Caco-2 (cell line): ENCODE measurements around the gene PXMP4. TPM values are rescaled to one million over a fixed set of nuclear protein-coding genes. Genes with fewer than 3 reads are reported as not detected.
A peak's percentile ranks its signal among the peaks of the same experiment; 100 is the strongest.

Source experiments
- BruUV-seq: library from RNA; stranded (reverse); fragments of 400-500 nt; replicated peaks from 2 replicates; lab custom pipeline; 2021; lab: Mats Ljungman, UMichigan
- CTCF ChIA-PET: fragments of 300-600 bp; sonication (Branson Sonifier 250); formaldehyde crosslinking; loops from one replicate; lab custom pipeline; 2022; ENCODE audit warnings: antibody characterized with exemption; lab: Charles Lee
- POLR2A ChIA-PET: fragments of 300-600 bp; sonication (Branson Sonifier 250); formaldehyde crosslinking; loops from one replicate; lab custom pipeline; 2022; ENCODE audit warnings: antibody characterized with exemption; lab: Charles Lee
- DNase-seq, 2 experiments: peaks; one replicate each; pipeline versions ENCODE4 v3.0.0 to v3.0.0-alpha.2; 2020 to 2022
- H3K27me3 ChIP-seq: replicated peaks from 2 replicates; pipeline ENCODE4 v1.6.0; 2011; ENCODE audit warnings: low read length; ENCODE audit not compliant: control insufficient read depth, insufficient read depth
- H3K36me3 ChIP-seq: 2 replicates; pipeline ENCODE4 v1.5.1; 2011; ENCODE audit warnings: low read length; ENCODE audit not compliant: control insufficient read depth, insufficient read depth
- H3K4me1 ChIP-seq: fragments of 250-450 bp; sonication (Bioruptor Pico); 2 replicates; pipeline ENCODE4 v1.5.1; 2020; ENCODE audit warnings: mild to moderate bottlenecking
- H3K4me3 ChIP-seq: 2 replicates; pipeline ENCODE4 v1.5.1; 2011; ENCODE audit warnings: low read depth, mild to moderate bottlenecking, control low read depth, low read length
- H3K9me3 ChIP-seq: fragments of 250-450 bp; sonication (Bioruptor Pico); 2 replicates; pipeline ENCODE4 v1.5.1; 2020; ENCODE audit warnings: mild to moderate bottlenecking, moderate library complexity
- H3K27ac Mint-ChIP-seq: one replicate; pipeline ENCODE4 v1.8.0; 2022; ENCODE audit warnings: mixed read lengths; ENCODE audit not compliant: unreplicated experiment
- H3K27me3 Mint-ChIP-seq: one replicate; pipeline ENCODE4 v1.8.0; 2022; ENCODE audit warnings: mixed read lengths; ENCODE audit not compliant: insufficient read depth, unreplicated experiment
- H3K36me3 Mint-ChIP-seq: one replicate; pipeline ENCODE4 v1.8.0; 2022; ENCODE audit warnings: mild to moderate bottlenecking, mixed read lengths; ENCODE audit not compliant: insufficient read depth, unreplicated experiment
- H3K4me1 Mint-ChIP-seq: one replicate; pipeline ENCODE4 v1.8.0; 2022; ENCODE audit warnings: low read depth, mixed read lengths; ENCODE audit not compliant: unreplicated experiment
- H3K4me3 Mint-ChIP-seq: one replicate; pipeline ENCODE4 v1.8.0; 2022; ENCODE audit warnings: mild to moderate bottlenecking, moderate library complexity, mixed read lengths; ENCODE audit not compliant: unreplicated experiment
- H3K9me3 Mint-ChIP-seq: one replicate; pipeline ENCODE4 v1.8.0; 2022; ENCODE audit warnings: mixed read lengths; ENCODE audit not compliant: unreplicated experiment
- CTCF ChIP-seq, 2 experiments: fragments of 200-600 bp in 1 of 2; IDR thresholded peaks; 1 replicate in 1 of 2; 2 replicates in 1 of 2; pipeline versions ENCODE4 v1.5.1 to v1.8.0; 2011 to 2022; ENCODE audit warnings: antibody characterized with exemption in 1 of 2, control low read depth in 1 of 2, inconsistent platforms in 1 of 2, low read depth in 1 of 2, low read length in 1 of 2, mild to moderate bottlenecking in 1 of 2, moderate library complexity in 1 of 2; ENCODE audit not compliant: insufficient read depth in 1 of 2, severe bottlenecking in 1 of 2, unreplicated experiment in 1 of 2
- intact Hi-C: fragments of 100-400 bp; cut with micrococcal nuclease; formaldehyde crosslinking; loops from one replicate; pipeline ENCODE4 v1.10.0; 2022; ENCODE audit not compliant: unreplicated experiment
- total RNA-seq: library from RNA; stranded (reverse); gene quantifications from 2 replicates; pipeline ENCODE4 v1.2.3, GENCODE V29; 2022

The PXMP4 gene
- total RNA-seq, 1 experiment from 2014 or later, result 39.5 TPM

DNA sequence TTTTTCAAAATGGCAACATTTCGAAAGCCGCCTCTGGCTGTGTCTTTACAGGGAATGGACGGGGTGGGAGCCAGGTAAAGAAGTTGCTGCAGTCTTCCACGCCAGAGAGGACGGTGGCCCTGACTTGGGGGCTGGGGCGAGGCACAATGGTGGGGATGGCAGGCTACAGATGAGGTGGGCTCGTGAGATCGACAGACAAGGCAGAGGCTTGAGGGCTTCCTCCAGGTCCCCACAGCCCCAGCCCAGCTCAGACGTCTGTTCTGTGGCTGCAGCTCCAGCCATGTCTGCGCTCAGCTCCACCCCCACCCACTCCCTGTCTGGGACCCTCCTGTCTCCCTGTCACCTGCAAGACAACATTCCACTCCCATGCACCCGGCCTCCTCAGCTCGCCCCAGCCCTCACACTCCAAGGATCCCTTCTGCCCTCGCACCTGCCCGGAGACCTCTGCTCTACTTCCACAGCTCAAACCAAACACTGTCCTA lies 65.4 kb downstream of the PXMP4 start:
- Mint-ChIP-seq H3K9me3 (no peaks in the 10 kb centered on the region), H3K36me3 (peaks cover 77% of the 10 kb centered on the region), H3K27me3 (no peaks in the 10 kb centered on the region), H3K27ac (peak overlapping the region; percentile 66), H3K4me3 (peak overlapping the region; percentile 0), H3K4me1 (peaks cover 25% of the 10 kb centered on the region)
- H3K4me1 ChIP-seq, result peaks cover 27% of the 10 kb centered on the region
- H3K27me3 ChIP-seq, result no peaks in the 10 kb centered on the region
- POLR2A ChIA-PET, result interaction anchor here (1.9 to 2.8 kb wide), 3 partner anchors 9 to 165 kb away, joined by 7 to 28 read pairs (median 26); partner anchors contain the start of genes ACTL10 and CBFA2T2
- H3K9me3 ChIP-seq, result no peaks in the 10 kb centered on the region
- no peak for TF ChIP-seq CTCF (IDR thresholded peaks at IDR 0.05; ENCODE audit: insufficient read depth in 1 of 2, low read depth in 1 of 2, low read length in 1 of 2, severe bottlenecking in 1 of 2, unreplicated experiment in 1 of 2)
- no TSS peak for BruUV-seq
- CTCF ChIA-PET, result interaction anchor here (1.8 to 6.5 kb wide), 4 partner anchors 11 to 200 kb away, joined by 8 to 127 read pairs (median 41); partner anchors contain the start of gene ACTL10
- H3K4me3 ChIP-seq, result no peak overlapping the region
- H3K36me3 ChIP-seq, result 0 out of 2 replicates have a peak, but pooled peaks cover 1% of the 10 kb centered on the region
- DNase-seq, result peak; percentile 77 to 89
- intact Hi-C loops, result no loop called here

- Histone ChIP-seq H3K27me3 (no peaks in the 10 kb centered on the region), H3K36me3 (0 out of 2 replicates have a peak, but pooled peaks cover 1% of the 10 kb centered on the region), H3K4me1 (peaks cover 27% of the 10 kb centered on the region), H3K9me3 (no peaks in the 10 kb centered on the region), H3K4me3 (no peak overlapping the region)
- POLR2A ChIA-PET, result interaction anchor here (1.9 to 2.8 kb wide), 3 partner anchors 10 to 165 kb away, joined by 7 to 28 read pairs (median 26); partner anchors contain the start of genes ACTL10 and CBFA2T2
- Mint-ChIP-seq H3K4me3 (peak overlapping the region; percentile 0), H3K27ac (peak overlapping the region; percentile 66), H3K9me3 (no peaks in the 10 kb centered on the region), H3K36me3 (peaks cover 77% of the 10 kb centered on the region), H3K4me1 (peaks cover 25% of the 10 kb centered on the region), H3K27me3 (no peaks in the 10 kb centered on the region)
- BruUV-seq, result no TSS peak
- no peak for TF ChIP-seq CTCF (IDR thresholded peaks at IDR 0.05; ENCODE audit: insufficient read depth in 1 of 2, low read depth in 1 of 2, low read length in 1 of 2, severe bottlenecking in 1 of 2, unreplicated experiment in 1 of 2)
- peak; percentile 80 to 91 for DNase-seq
- intact Hi-C loops, result loop anchor here (1.0 to 2.0 kb wide), 4 partner anchors 31 to 254 kb away; no protein-coding TSS in a partner anchor
- CTCF ChIA-PET, result interaction anchor here (0.6 to 6.5 kb wide), 23 partner anchors 9 to 392 kb away, joined by 3 to 127 read pairs (median 4); partner anchors contain the start of genes ACTL10, CBFA2T2, CDK5RAP1 and SNTA1
Observed at GRCh38 chr20:33653900-33654596, 66.1 kb downstream of the PXMP4 start.
